ENCODE data around the gene SECISBP2L.

Gene SECISBP2L

GRCh38 chr15:49046220-49047102, at the start of gene SECISBP2L:
SECISBP2L (minus strand) TSS chr15:49046446; CDS start chr15:49046299, 147 bp downstream.
- Histone ChIP-seq H3K9me3 (ENCODE audit: low read length) (no peaks in the 10 kb centered on the region), H3K36me3 (ENCODE audit: insufficient read depth, low read length) (no peaks in the 10 kb centered on the region), H3K27me3 (ENCODE audit: control insufficient read depth in 1 of 2, insufficient read depth in 2 of 2, low read length in 2 of 2) (no peaks in the 10 kb centered on the region), H3K4me3 (ENCODE audit: low read depth in 1 of 2, low read length in 2 of 2) (peak within 1 kb of the TSS; percentile 75 to 76), H3K27ac (ENCODE audit: low read depth, low read length) (peak within 1 kb of the TSS; percentile 50), H3K9ac (ENCODE audit: low read length) (peak within 1 kb of the TSS; percentile 69), H3K4me1 (ENCODE audit: insufficient read depth, low read length) (peaks cover 19% of the 10 kb centered on the region)

- Histone ChIP-seq H3K9ac (ENCODE audit: low read length) (no peak overlapping the region), H3K4me3 (ENCODE audit: low read depth in 1 of 2, low read length in 2 of 2) (no peak overlapping the region), H3K4me1 (ENCODE audit: insufficient read depth, low read length) (no peaks in the 10 kb centered on the region), H3K27ac (ENCODE audit: low read depth, low read length) (no peak overlapping the region), H3K36me3 (ENCODE audit: insufficient read depth, low read length) (no peaks in the 10 kb centered on the region), H3K27me3 (ENCODE audit: control insufficient read depth in 1 of 2, insufficient read depth in 2 of 2, low read length in 2 of 2) (no peaks in the 10 kb centered on the region), H3K9me3 (ENCODE audit: low read length) (no peaks in the 10 kb centered on the region)
These were observed 48.7 kb upstream of the SECISBP2L start for GRCh38 chr15:49094923-49095322.

- H3K4me1 ChIP-seq (ENCODE audit: insufficient read depth, low read length): no peaks in the 10 kb centered on the region
- H3K27ac ChIP-seq (ENCODE audit: low read depth, low read length): no peak overlapping the region
- no peaks in the 10 kb centered on the region for H3K36me3 ChIP-seq (ENCODE audit: insufficient read depth, low read length)
- H3K9me3 ChIP-seq (ENCODE audit: low read length): no peaks in the 10 kb centered on the region
- no peak overlapping the region for H3K4me3 ChIP-seq (ENCODE audit: low read depth in 1 of 2, low read length in 2 of 2)
- H3K9ac ChIP-seq (ENCODE audit: low read length): no peak overlapping the region
- no peaks in the 10 kb centered on the region for H3K27me3 ChIP-seq (ENCODE audit: control insufficient read depth in 1 of 2, insufficient read depth in 2 of 2, low read length in 2 of 2)
These were observed 47.2 kb upstream of the SECISBP2L start for GRCh38 chr15:49093252-49094105.

- Histone ChIP-seq H3K4me1 (ENCODE audit: insufficient read depth, low read length) (no peaks in the 10 kb centered on the region), H3K27ac (ENCODE audit: low read depth, low read length) (no peak overlapping the region), H3K27me3 (ENCODE audit: control insufficient read depth in 1 of 2, insufficient read depth in 2 of 2, low read length in 2 of 2) (no peaks in the 10 kb centered on the region), H3K4me3 (ENCODE audit: low read depth in 1 of 2, low read length in 2 of 2) (no peak overlapping the region), H3K9ac (ENCODE audit: low read length) (no peak overlapping the region), H3K9me3 (ENCODE audit: low read length) (no peaks in the 10 kb centered on the region), H3K36me3 (ENCODE audit: insufficient read depth, low read length) (no peaks in the 10 kb centered on the region)
These were observed 42.8 kb upstream of the SECISBP2L start for GRCh38 chr15:49088996-49089395.

GRCh38 chr15:49085696-49086459, 39.6 kb upstream of the SECISBP2L start:
- H3K4me3 ChIP-seq (ENCODE audit: low read depth in 1 of 2, low read length in 2 of 2): no peak overlapping the region
- H3K36me3 ChIP-seq (ENCODE audit: insufficient read depth, low read length): no peaks in the 10 kb centered on the region
- no peak overlapping the region for H3K27ac ChIP-seq (ENCODE audit: low read depth, low read length)
- H3K4me1 ChIP-seq (ENCODE audit: insufficient read depth, low read length): no peaks in the 10 kb centered on the region
- H3K9ac ChIP-seq (ENCODE audit: low read length): no peak overlapping the region
- H3K9me3 ChIP-seq (ENCODE audit: low read length): no peaks in the 10 kb centered on the region
- H3K27me3 ChIP-seq (ENCODE audit: control insufficient read depth in 1 of 2, insufficient read depth in 2 of 2, low read length in 2 of 2): no peaks in the 10 kb centered on the region

- H3K27ac ChIP-seq (ENCODE audit: low read depth, low read length): no peak overlapping the region
- no peaks in the 10 kb centered on the region for H3K4me1 ChIP-seq (ENCODE audit: insufficient read depth, low read length)
- H3K9ac ChIP-seq (ENCODE audit: low read length): no peak overlapping the region
- H3K9me3 ChIP-seq (ENCODE audit: low read length): no peaks in the 10 kb centered on the region
- H3K36me3 ChIP-seq (ENCODE audit: insufficient read depth, low read length): no peaks in the 10 kb centered on the region
- no peak overlapping the region for H3K4me3 ChIP-seq (ENCODE audit: low read depth in 1 of 2, low read length in 2 of 2)
- no peaks in the 10 kb centered on the region for H3K27me3 ChIP-seq (ENCODE audit: control insufficient read depth in 1 of 2, insufficient read depth in 2 of 2, low read length in 2 of 2)
These were observed 38.0 kb upstream of the SECISBP2L start for GRCh38 chr15:49084285-49084570.

- H3K4me1 ChIP-seq (ENCODE audit: insufficient read depth, low read length): no peaks in the 10 kb centered on the region
- no peaks in the 10 kb centered on the region for H3K36me3 ChIP-seq (ENCODE audit: insufficient read depth, low read length)
- no peak overlapping the region for H3K4me3 ChIP-seq (ENCODE audit: low read depth in 1 of 2, low read length in 2 of 2)
- no peaks in the 10 kb centered on the region for H3K9me3 ChIP-seq (ENCODE audit: low read length)
- H3K9ac ChIP-seq (ENCODE audit: low read length): no peak overlapping the region
- H3K27me3 ChIP-seq (ENCODE audit: control insufficient read depth in 1 of 2, insufficient read depth in 2 of 2, low read length in 2 of 2): no peaks in the 10 kb centered on the region
- H3K27ac ChIP-seq (ENCODE audit: low read depth, low read length): no peak overlapping the region
These were observed 37.4 kb upstream of the SECISBP2L start for GRCh38 chr15:49083401-49084284.

- no peaks in the 10 kb centered on the region for H3K4me1 ChIP-seq (ENCODE audit: insufficient read depth, low read length)
- no peak overlapping the region for H3K27ac ChIP-seq (ENCODE audit: low read depth, low read length)
- H3K9me3 ChIP-seq (ENCODE audit: low read length): no peaks in the 10 kb centered on the region
- H3K36me3 ChIP-seq (ENCODE audit: insufficient read depth, low read length): no peaks in the 10 kb centered on the region
- no peaks in the 10 kb centered on the region for H3K27me3 ChIP-seq (ENCODE audit: control insufficient read depth in 1 of 2, insufficient read depth in 2 of 2, low read length in 2 of 2)
- no peak overlapping the region for H3K9ac ChIP-seq (ENCODE audit: low read length)
- no peak overlapping the region for H3K4me3 ChIP-seq (ENCODE audit: low read depth in 1 of 2, low read length in 2 of 2)
These were observed 36.7 kb upstream of the SECISBP2L start for GRCh38 chr15:49082960-49083359.

- Histone ChIP-seq H3K4me3 (ENCODE audit: low read depth in 1 of 2, low read length in 2 of 2) (no peak overlapping the region), H3K4me1 (ENCODE audit: insufficient read depth, low read length) (no peaks in the 10 kb centered on the region), H3K36me3 (ENCODE audit: insufficient read depth, low read length) (no peaks in the 10 kb centered on the region), H3K27ac (ENCODE audit: low read depth, low read length) (no peak overlapping the region), H3K9me3 (ENCODE audit: low read length) (no peaks in the 10 kb centered on the region), H3K9ac (ENCODE audit: low read length) (no peak overlapping the region), H3K27me3 (ENCODE audit: control insufficient read depth in 1 of 2, insufficient read depth in 2 of 2, low read length in 2 of 2) (no peaks in the 10 kb centered on the region)
These were observed 33.2 kb upstream of the SECISBP2L start for GRCh38 chr15:49079340-49080039.

- no peak overlapping the region for H3K27ac ChIP-seq (ENCODE audit: low read depth, low read length)
These were observed 29.6 kb upstream of the SECISBP2L start for GRCh38 chr15:49075881-49076280.

More at GRCh38 chr15:49075881-49076280, 29.6 kb upstream of the SECISBP2L start:
- Histone ChIP-seq H3K36me3 (ENCODE audit: insufficient read depth, low read length) (no peaks in the 10 kb centered on the region), H3K4me3 (ENCODE audit: low read depth in 1 of 2, low read length in 2 of 2) (no peak overlapping the region), H3K27me3 (ENCODE audit: control insufficient read depth in 1 of 2, insufficient read depth in 2 of 2, low read length in 2 of 2) (no peaks in the 10 kb centered on the region), H3K9ac (ENCODE audit: low read length) (no peak overlapping the region), H3K9me3 (ENCODE audit: low read length) (no peaks in the 10 kb centered on the region), H3K4me1 (ENCODE audit: insufficient read depth, low read length) (no peaks in the 10 kb centered on the region)

All from muscle layer of colon (tissue), 2 donors.